GM10248 (cell line): ENCODE results near the gene KLHDC7B.

Source experiments
- CTCF ChIA-PET: fragments of 300-600 bp; sonication (Branson Sonifier 250); formaldehyde crosslinking; extraction: SDS; loops from one replicate; lab custom pipeline; 2021; ENCODE audit warnings: antibody characterized with exemption; lab: Yijun Ruan, JAX
- POLR2A ChIA-PET: fragments of 350-650 bp; sonication (Branson Sonifier 250); formaldehyde crosslinking; extraction: SDS; loops from one replicate; lab custom pipeline; 2020; ENCODE audit warnings: antibody characterized with exemption; lab: Yijun Ruan, JAX
- DNase-seq: peaks from one replicate; pipeline ENCODE4 v3.0.0; 2012; ENCODE audit errors: extremely low spot score
- TF ChIP-seq, protein P1 (sequence below): IDR thresholded peaks from 2 replicates; pipeline ENCODE4 v1.5.1; 2012; ENCODE audit warnings: mild to moderate bottlenecking, low read depth; ENCODE audit errors: extremely low read depth, missing control alignments, control extremely low read depth

The KLHDC7B gene

DNA sequence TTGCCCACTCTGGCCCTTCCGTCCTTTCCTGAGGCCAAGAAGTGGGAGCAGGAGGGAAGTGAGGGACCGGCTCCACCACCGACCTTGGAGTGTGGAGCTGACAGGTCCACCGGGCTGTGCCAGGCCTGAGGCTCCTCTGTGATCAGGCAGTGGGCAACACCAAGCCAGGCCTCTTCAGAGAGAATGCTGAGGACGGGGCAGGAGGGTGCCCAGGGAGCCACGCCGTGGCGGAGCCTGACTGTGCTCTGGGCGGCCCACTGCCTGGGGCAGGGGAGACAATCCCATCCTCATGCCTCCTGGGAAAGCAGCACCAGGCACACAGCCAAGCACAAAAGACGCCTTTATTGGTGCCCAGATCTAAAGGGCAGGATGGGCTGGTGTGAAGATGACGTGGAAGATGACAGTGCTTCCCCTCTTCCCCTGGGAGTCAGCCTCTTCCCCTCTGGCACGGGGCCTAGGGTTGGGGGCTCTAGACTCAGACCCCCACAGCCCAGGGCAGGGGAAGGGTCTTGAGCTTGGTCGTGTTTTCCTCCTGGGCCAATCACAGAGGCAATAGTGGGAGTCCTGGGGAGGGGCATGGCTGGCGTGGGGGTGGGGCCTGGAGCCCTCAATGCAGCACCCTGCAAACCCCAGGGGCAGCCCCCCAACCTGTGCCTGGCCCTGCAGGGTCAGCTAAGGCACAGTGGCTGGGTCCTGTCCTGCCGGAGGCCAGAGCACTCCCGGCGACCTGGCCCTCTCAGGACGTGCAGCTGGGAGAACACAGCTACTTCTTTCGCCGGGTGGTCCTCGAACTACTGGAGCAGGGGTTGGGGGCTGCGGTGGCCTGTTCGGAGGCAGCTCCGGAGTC lies 42.8 kb upstream of the KLHDC7B start:
- POLR2A ChIA-PET: interaction anchor here (0.9 kb wide), 1 partner anchor 43 kb away, joined by 5 read pairs; no protein-coding TSS in a partner anchor
- DNase-seq: no peak
- TF ChIP-seq, protein P1, sequence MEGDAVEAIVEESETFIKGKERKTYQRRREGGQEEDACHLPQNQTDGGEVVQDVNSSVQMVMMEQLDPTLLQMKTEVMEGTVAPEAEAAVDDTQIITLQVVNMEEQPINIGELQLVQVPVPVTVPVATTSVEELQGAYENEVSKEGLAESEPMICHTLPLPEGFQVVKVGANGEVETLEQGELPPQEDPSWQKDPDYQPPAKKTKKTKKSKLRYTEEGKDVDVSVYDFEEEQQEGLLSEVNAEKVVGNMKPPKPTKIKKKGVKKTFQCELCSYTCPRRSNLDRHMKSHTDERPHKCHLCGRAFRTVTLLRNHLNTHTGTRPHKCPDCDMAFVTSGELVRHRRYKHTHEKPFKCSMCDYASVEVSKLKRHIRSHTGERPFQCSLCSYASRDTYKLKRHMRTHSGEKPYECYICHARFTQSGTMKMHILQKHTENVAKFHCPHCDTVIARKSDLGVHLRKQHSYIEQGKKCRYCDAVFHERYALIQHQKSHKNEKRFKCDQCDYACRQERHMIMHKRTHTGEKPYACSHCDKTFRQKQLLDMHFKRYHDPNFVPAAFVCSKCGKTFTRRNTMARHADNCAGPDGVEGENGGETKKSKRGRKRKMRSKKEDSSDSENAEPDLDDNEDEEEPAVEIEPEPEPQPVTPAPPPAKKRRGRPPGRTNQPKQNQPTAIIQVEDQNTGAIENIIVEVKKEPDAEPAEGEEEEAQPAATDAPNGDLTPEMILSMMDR: no peak
- CTCF ChIA-PET: interaction anchor here (0.7 to 1.4 kb wide), 3 partner anchors 30 to 227 kb away, joined by 3 read pairs; partner anchors contain the start of gene CHKB

GRCh38 chr22:50503475-50504145 lies 42.1 kb upstream of the KLHDC7B start:
- POLR2A ChIA-PET: interaction anchor here (0.9 kb wide), 1 partner anchor 43 kb away, joined by 5 read pairs; no protein-coding TSS in a partner anchor

DNA sequence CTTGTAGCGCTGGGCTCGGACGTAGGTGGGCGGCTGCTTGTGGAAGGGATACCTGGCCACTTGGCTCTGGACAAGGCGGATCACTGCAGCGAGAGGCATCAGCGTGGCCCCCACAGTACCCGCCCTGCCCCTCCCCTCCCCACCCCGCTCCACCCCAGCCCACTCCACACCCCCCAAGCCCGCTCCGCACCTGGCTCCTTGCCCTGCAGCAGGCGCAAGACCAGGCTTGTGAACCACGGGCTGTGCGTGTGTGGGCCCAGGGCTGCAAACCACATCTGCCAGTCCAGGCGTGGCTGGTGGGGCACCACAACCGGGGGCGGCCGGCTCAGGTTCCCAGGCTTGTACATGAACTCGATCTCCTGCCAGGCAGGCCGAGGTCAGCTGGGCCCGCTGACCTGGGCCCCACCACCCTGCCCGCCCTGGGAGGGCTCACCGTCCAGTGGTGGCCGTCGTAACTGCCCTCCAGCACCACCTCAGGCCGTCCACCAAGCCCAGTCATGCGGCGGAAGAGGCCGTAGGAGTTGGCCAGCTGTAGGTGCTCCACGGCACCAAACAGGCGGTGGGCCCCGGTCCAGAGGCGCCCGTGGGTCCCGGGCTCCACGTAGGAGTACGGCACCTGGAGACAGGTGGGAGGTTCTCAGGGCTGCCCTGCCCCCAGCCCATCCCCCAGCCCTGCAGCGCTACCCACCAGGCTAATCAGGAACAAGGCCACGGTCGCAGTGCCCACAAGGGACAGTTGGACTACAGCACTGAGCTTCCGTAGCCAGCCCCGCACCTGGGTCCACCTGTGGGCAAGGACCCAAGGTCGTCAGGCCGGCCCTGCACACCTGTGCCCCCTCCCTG lies 41.1 kb upstream of the KLHDC7B start:
- ChIA-PET CTCF (interaction anchor here (0.9 kb wide), 1 partner anchor 228 kb away, joined by 3 read pairs; no protein-coding TSS in a partner anchor), POLR2A (no interaction called here)
- TF ChIP-seq, protein P1: no peak
- DNase-seq: no peak

More at GRCh38 chr22:50503475-50504145, 42.1 kb upstream of the KLHDC7B start:
- CTCF ChIA-PET: interaction anchor here (0.7 to 0.9 kb wide), 2 partner anchors 31 to 227 kb away, joined by 3 read pairs; no protein-coding TSS in a partner anchor
- TF ChIP-seq, protein P1: no peak
- DNase-seq: no peak

DNA sequence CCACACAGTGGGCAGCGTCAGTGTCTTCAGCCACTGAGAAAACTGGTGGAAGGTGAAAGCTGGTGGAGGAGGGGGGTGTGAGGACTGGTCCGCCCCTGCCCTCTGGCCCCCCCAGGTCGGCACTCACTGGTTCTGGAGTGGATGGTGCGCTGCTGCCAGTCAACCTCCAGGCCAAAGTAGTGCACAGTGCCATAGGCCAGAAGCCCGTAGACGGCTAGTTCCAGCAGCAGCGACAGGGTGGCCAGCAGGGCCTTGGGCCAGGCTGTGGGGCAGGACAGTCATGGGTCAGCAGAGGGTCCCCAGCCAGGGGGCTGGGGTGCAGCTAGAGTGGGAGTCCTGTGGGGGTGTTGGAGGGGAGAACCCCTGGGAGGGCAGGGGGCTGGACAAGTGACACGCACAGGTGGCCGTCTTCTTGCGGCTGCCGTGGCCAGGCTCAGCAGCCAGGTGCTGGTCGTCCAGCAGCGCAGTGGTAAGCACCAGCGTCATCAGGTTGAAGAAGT lies 40.4 kb upstream of the KLHDC7B start:
- POLR2A ChIA-PET: no interaction called here
- TF ChIP-seq, protein P1: no peak
- no peak for DNase-seq
- CTCF ChIA-PET: interaction anchor here (2.1 to 6.4 kb wide), 2 partner anchors 8 to 19 kb away, joined by 12 to 56 read pairs; partner anchors contain the start of gene SCO2

DNA sequence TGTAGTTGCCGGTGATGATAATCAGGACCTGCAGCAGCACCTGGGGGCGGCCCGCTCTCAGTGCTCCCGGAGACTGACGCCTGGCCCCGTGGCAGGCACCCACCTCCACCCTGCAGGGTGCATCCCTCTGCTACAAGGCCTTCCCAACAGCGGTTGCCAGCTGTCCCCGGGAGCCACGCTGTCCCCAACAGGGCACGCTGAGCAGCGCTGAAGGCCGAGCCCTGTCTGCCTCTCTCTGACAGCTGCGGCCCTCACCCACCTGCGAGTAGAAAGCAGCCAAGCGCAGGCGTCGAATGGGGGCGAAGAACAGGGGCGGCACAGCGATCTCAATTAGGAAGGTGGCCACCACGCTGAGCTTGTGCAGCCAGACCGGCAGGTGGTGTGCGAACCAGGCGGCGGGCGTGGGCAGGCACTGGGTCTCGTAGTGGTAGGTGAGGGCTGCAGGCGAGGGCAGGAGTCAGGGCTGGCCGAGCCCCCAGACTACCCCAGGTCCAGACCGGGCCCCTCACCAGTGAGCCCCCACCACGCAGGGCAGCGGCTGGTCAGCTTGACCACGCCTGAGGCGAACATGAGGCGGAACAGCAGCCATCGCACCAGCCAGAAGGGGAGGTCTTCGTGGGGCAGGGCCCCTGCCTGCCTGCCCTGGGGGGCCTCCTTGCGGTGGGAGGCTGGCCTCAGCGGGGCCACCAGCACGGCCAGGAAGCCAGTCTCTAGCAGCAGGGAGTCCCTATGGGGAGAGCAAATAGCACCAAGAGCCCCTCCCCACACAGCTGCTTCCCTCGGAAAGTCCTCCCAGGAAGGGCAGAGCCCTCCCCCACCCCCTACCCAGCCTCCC lies 39.7 kb upstream of the KLHDC7B start:
- TF ChIP-seq, protein P1: no peak
- CTCF ChIA-PET: interaction anchor here (2.1 to 6.4 kb wide), 2 partner anchors 9 to 18 kb away, joined by 12 to 56 read pairs; partner anchors contain the start of gene SCO2
- no peak for DNase-seq
- POLR2A ChIA-PET: interaction anchor here (0.6 kb wide), 1 partner anchor 183 kb away, joined by 4 read pairs; no protein-coding TSS in a partner anchor
